Gastrocnemius medialis (tissue), 4 donors: Measurements from ENCODE around the gene CAMTA1.

ENCODE experiments used
- CTCF ChIP-seq, 5 experiments: fragments of 450-650 bp in 3 of 5; fragments of 200-600 bp in 2 of 5; sonication (generic) in 2 of 5; IDR thresholded peaks in 4 of 5; conservative IDR thresholded peaks in 1 of 5; 1 replicate in 4 of 5; 2 replicates in 1 of 5; pipeline ENCODE4 v1.5.1; 2016 to 2019; ENCODE audit warnings: antibody characterized with exemption in 5 of 5, mild to moderate bottlenecking in 3 of 5, moderate library complexity in 3 of 5
- POLR2A ChIP-seq, 2 donors: fragments of 450-650 bp; IDR thresholded peaks; one replicate each; pipeline ENCODE4 v1.6.1; 2017; ENCODE audit warnings: antibody characterized with exemption in 2 of 2, mild to moderate bottlenecking in 2 of 2, moderate library complexity in 2 of 2

GRCh38 chr1:6774381-6774780 lies 10.9 kb upstream of the CAMTA1 start:
- TF ChIP-seq CTCF (IDR thresholded peaks at IDR 0.05 in 4 of 5, conservative IDR thresholded peaks at IDR 0.05 in 1 of 5) (no peak), POLR2A (IDR thresholded peaks at IDR 0.05) (no peak)
